NCI-H82 (cell line): Measurements from ENCODE around the gene CYB561D1.

Source experiments
- DNase-seq: peaks from one replicate; lab custom pipeline; 2025; lab: John Stamatoyannopoulos, UW

Gene CYB561D1

GRCh38 chr1:109530457-109531087, 36.7 kb downstream of the CYB561D1 start:
- peak; percentile 85 for DNase-seq

- DNase-seq: no peak
Measured at GRCh38 chr1:109531380-109531779, 37.5 kb downstream of the CYB561D1 start.

GRCh38 chr1:109531826-109532364, 38.0 kb downstream of the CYB561D1 start:
- no peak for DNase-seq

- DNase-seq: peak; percentile 92
Measured at GRCh38 chr1:109532365-109533136, 38.7 kb downstream of the CYB561D1 start.

GRCh38 chr1:109534307-109534858, 40.5 kb downstream of the CYB561D1 start:
- no peak for DNase-seq

- DNase-seq: no peak
Measured at GRCh38 chr1:109535481-109535880, 41.6 kb downstream of the CYB561D1 start.

- peak; percentile 90 for DNase-seq
Measured at GRCh38 chr1:109535971-109536491, 42.1 kb downstream of the CYB561D1 start.

GRCh38 chr1:109537450-109538178, 43.7 kb downstream of the CYB561D1 start:
- DNase-seq: peak; percentile 66

- DNase-seq: no peak
Measured at GRCh38 chr1:109538827-109539555, 45.1 kb downstream of the CYB561D1 start.

- no peak for DNase-seq
Measured at GRCh38 chr1:109539676-109540075, 45.8 kb downstream of the CYB561D1 start, which contains the start of gene GPR61. GPR61 (plus strand) TSS chr1:109539872; CDS start chr1:109543023, 3,151 bp downstream.

GRCh38 chr1:109541102-109541501, 47.2 kb downstream of the CYB561D1 start:
- DNase-seq: no peak

- no peak for DNase-seq
Measured at GRCh38 chr1:109542657-109543056, 48.8 kb downstream of the CYB561D1 start.

- no peak for DNase-seq
Measured at GRCh38 chr1:109543283-109543987, 49.5 kb downstream of the CYB561D1 start.

GRCh38 chr1:109543988-109544735, 50.3 kb downstream of the CYB561D1 start:
- no peak for DNase-seq

GRCh38 chr1:109546311-109547109, 52.6 kb downstream of the CYB561D1 start:
- DNase-seq: peak; percentile 96

GRCh38 chr1:109547463-109548320, 53.8 kb downstream of the CYB561D1 start:
- DNase-seq: peak; percentile 49

GRCh38 chr1:109548321-109549267, 54.7 kb downstream of the CYB561D1 start, which contains the start of gene GNAI3:
GNAI3 (plus strand) TSS chr1:109548615; CDS start chr1:109548721, 106 bp downstream.
- DNase-seq: peak; percentile 97
